IMR-90 (cell line): ENCODE results near the gene PSAP. TPM values are rescaled to one million over a fixed set of nuclear protein-coding genes. Genes with fewer than 3 reads are reported as not detected.

Experiments
- ATAC-seq: fragments of 200-7000 bp; cut with Tn5 transposase; 2 replicates; pipeline ENCODE4 v1.9.1; 2020; ENCODE audit warnings: low read depth, mild to moderate bottlenecking, moderate library complexity
- BruUV-seq: library from RNA; stranded (reverse); fragments of 400-500 nt; replicated peaks from 2 replicates; lab custom pipeline; 2021; lab: Mats Ljungman, UMichigan
- CTCF ChIA-PET: fragments of 300-600 bp; formaldehyde crosslinking; extraction: SDS; loops from one replicate; lab custom pipeline; 2021; ENCODE audit warnings: antibody characterized with exemption; lab: Yijun Ruan, JAX
- POLR2A ChIA-PET: fragments of 300-600 bp; sonication (Branson Sonifier 250); formaldehyde crosslinking; loops from one replicate; lab custom pipeline; 2022; ENCODE audit warnings: antibody characterized with exemption; ENCODE audit not compliant: unreplicated experiment; lab: Charles Lee
- DNase-seq: peaks from one replicate; pipeline ENCODE4 v3.0.0; 2013
- H2AFZ ChIP-seq: replicated peaks from 2 replicates; pipeline ENCODE3; 2013; ENCODE audit warnings: low read length, mild to moderate bottlenecking; ENCODE audit not compliant: poor library complexity
- H2AK5ac ChIP-seq: 2 replicates; pipeline ENCODE4 v1.6.1; 2013; ENCODE audit warnings: low read depth, low read length, inconsistent platforms
- H2AK9ac ChIP-seq: replicated peaks from 2 replicates; pipeline ENCODE3; 2013; ENCODE audit warnings: mild to moderate bottlenecking, low read depth, low read length, moderate library complexity; ENCODE audit not compliant: poor library complexity
- H2BK120ac ChIP-seq: 2 replicates; pipeline ENCODE4 v1.6.1; 2013; ENCODE audit warnings: low read depth, low read length, inconsistent platforms
- H2BK15ac ChIP-seq: 3 replicates; pipeline ENCODE4 v1.6.1; 2013; ENCODE audit warnings: low read depth, low read length, inconsistent platforms
- H2BK20ac ChIP-seq: 2 replicates; pipeline ENCODE4 v1.6.1; 2013; ENCODE audit warnings: low read depth, mild to moderate bottlenecking, inconsistent platforms, low read length, moderate library complexity
- H2BK5ac ChIP-seq: 2 replicates; pipeline ENCODE4 v1.6.1; 2013; ENCODE audit warnings: mild to moderate bottlenecking, low read depth, low read length, inconsistent platforms; ENCODE audit not compliant: poor library complexity, severe bottlenecking
- H3K14ac ChIP-seq: replicated peaks from 2 replicates; pipeline ENCODE4 v1.6.1; 2013; ENCODE audit warnings: low read depth, low read length, inconsistent platforms
- H3K18ac ChIP-seq: 2 replicates; pipeline ENCODE4 v1.6.1; 2013; ENCODE audit warnings: low read depth, low read length, control low read depth
- H3K23ac ChIP-seq: 2 replicates; pipeline ENCODE4 v1.6.1; 2013; ENCODE audit warnings: low read depth, low read length, inconsistent platforms
- H3K27ac ChIP-seq: 2 replicates; pipeline ENCODE4 v1.5.1; 2013; ENCODE audit warnings: mild to moderate bottlenecking, control low read depth, low read length; ENCODE audit not compliant: insufficient read depth
- H3K27me3 ChIP-seq: 2 replicates; pipeline ENCODE4 v1.6.1; 2013; ENCODE audit warnings: low read length; ENCODE audit not compliant: control insufficient read depth, insufficient read depth
- H3K36me3 ChIP-seq: 2 replicates; pipeline ENCODE4 v1.6.1; 2013; ENCODE audit warnings: low read length, mixed read lengths; ENCODE audit not compliant: control insufficient read depth, insufficient read depth
- H3K4ac ChIP-seq: 2 replicates; pipeline ENCODE4 v1.6.1; 2013; ENCODE audit warnings: low read depth, low read length, inconsistent platforms
- H3K4me1 ChIP-seq: 2 replicates; pipeline ENCODE4 v1.6.1; 2013; ENCODE audit warnings: low read length, mixed read lengths; ENCODE audit not compliant: control insufficient read depth, insufficient read depth
- H3K4me2 ChIP-seq: 2 replicates; pipeline ENCODE4 v1.6.1; 2013; ENCODE audit warnings: low read depth, mild to moderate bottlenecking, control low read depth, low read length, moderate library complexity
- H3K4me3 ChIP-seq: 2 replicates; pipeline ENCODE4 v1.5.1; 2013; ENCODE audit warnings: low read depth, mild to moderate bottlenecking, control low read depth, low read length, moderate library complexity; ENCODE audit not compliant: insufficient read depth
- H3K56ac ChIP-seq: 2 replicates; pipeline ENCODE4 v1.6.1; 2013; ENCODE audit warnings: low read length, inconsistent platforms; ENCODE audit not compliant: insufficient read depth; ENCODE audit errors: extremely low read depth
- H3K79me1 ChIP-seq, 2 experiments: 2 replicates each; pipeline ENCODE4 v1.6.1; 2013; ENCODE audit warnings: low read length in 2 of 2, inconsistent platforms in 1 of 2, low read depth in 1 of 2
- H3K9ac ChIP-seq: 2 replicates; pipeline ENCODE4 v1.6.1; 2013; ENCODE audit warnings: low read depth, low read length, control low read depth
- H3K9me1 ChIP-seq: 2 replicates; pipeline ENCODE4 v1.6.1; 2013; ENCODE audit warnings: low read length, inconsistent platforms; ENCODE audit not compliant: insufficient read depth
- H3K9me3 ChIP-seq: 2 replicates; pipeline ENCODE4 v1.6.1; 2013; ENCODE audit warnings: low read length; ENCODE audit not compliant: control insufficient read depth, insufficient read depth
- H4K20me1 ChIP-seq: 2 replicates; pipeline ENCODE4 v1.6.1; 2013; ENCODE audit warnings: low read length, inconsistent platforms; ENCODE audit not compliant: insufficient read depth
- H4K5ac ChIP-seq: 2 replicates; pipeline ENCODE4 v1.6.1; 2013; ENCODE audit warnings: mild to moderate bottlenecking, low read depth, low read length, control low read depth
- H4K8ac ChIP-seq, 2 experiments: 2 replicates each; pipeline ENCODE4 v1.6.1; 2013; ENCODE audit warnings: low read depth in 2 of 2, low read length in 2 of 2, control low read depth in 1 of 2, inconsistent platforms in 1 of 2
- H4K91ac ChIP-seq: 2 replicates; pipeline ENCODE4 v1.6.1; 2013; ENCODE audit warnings: low read depth, low read length, inconsistent platforms; ENCODE audit not compliant: insufficient read depth
- BHLHE40 ChIP-seq: fragments of 150-350 bp; IDR thresholded peaks from 2 replicates; pipeline ENCODE4 v1.6.1; 2016; ENCODE audit warnings: mild to moderate bottlenecking, low read depth, low read length
- CEBPB ChIP-seq: IDR thresholded peaks from 2 replicates; pipeline ENCODE4 v1.6.1; 2012; ENCODE audit warnings: low read depth, low read length, improper control_type of control experiment
- CHD1 ChIP-seq: IDR thresholded peaks from 2 replicates; pipeline ENCODE4 v1.6.1; 2012; ENCODE audit warnings: low read depth, low read length, improper control_type of control experiment
- CTCF ChIP-seq: conservative IDR thresholded peaks from 2 replicates; pipeline ENCODE4 v1.5.1; 2012; ENCODE audit warnings: mild to moderate bottlenecking, low read depth, low read length, improper control_type of control experiment
- FOS ChIP-seq: fragments of 150-350 bp; IDR thresholded peaks from 2 replicates; pipeline ENCODE4 v1.6.1; 2016; ENCODE audit warnings: low read depth, low read length
- MAZ ChIP-seq: IDR thresholded peaks from 2 replicates; pipeline ENCODE4 v1.6.1; 2012; ENCODE audit warnings: low read depth, mild to moderate bottlenecking, low read length, improper control_type of control experiment, moderate library complexity, borderline replicate concordance
- MXI1 ChIP-seq: IDR thresholded peaks from 2 replicates; pipeline ENCODE4 v1.6.1; 2012; ENCODE audit warnings: low read depth, mild to moderate bottlenecking, low read length, moderate library complexity, borderline replicate concordance
- NFE2L2 ChIP-seq: fragments of 150-350 bp; IDR thresholded peaks from 2 replicates; pipeline ENCODE4 v1.6.1; 2016; ENCODE audit warnings: low read depth, mild to moderate bottlenecking, low read length
- RAD21 ChIP-seq: IDR thresholded peaks from 2 replicates; pipeline ENCODE4 v1.6.1; 2012; ENCODE audit warnings: low read length, improper control_type of control experiment
- RFX5 ChIP-seq: IDR thresholded peaks from 2 replicates; pipeline ENCODE4 v1.8.0; 2012; ENCODE audit warnings: low read depth, mild to moderate bottlenecking, low read length, moderate library complexity
- SMC3 ChIP-seq: fragments of 150-350 bp; IDR thresholded peaks from 2 replicates; pipeline ENCODE4 v1.6.1; 2016; ENCODE audit warnings: low read depth, mild to moderate bottlenecking, antibody characterized with exemption, low read length, moderate library complexity
- WGBS, 2 experiments: methylation state at CpG; one replicate each; pipeline versions ENCODE4 v1.1.5 to v1.1.7; 2013; ENCODE audit warnings: missing lambda C conversion rate in 2 of 2; ENCODE audit not compliant: insufficient read length in 1 of 2; ENCODE audit errors: extremely low coverage in 2 of 2; 5-methylcytosine and 5-hydroxymethylcytosine counted together
- dilution Hi-C: fragments of 300-500 bp; cut with HindIII; formaldehyde crosslinking; loops from one replicate; pipeline ENCODE4 v1.14.3; 2018; ENCODE audit warnings: low sequenced_read_pairs; ENCODE audit not compliant: unreplicated experiment
- in situ Hi-C: fragments of 300-500 bp; cut with MboI; formaldehyde crosslinking; loops from 3 replicates; pipeline ENCODE4 v1.14.3; 2019; ENCODE audit warnings: low sequenced_read_pairs, inconsistent platforms, mixed read lengths
- intact Hi-C: fragments of 100-400 bp; cut with micrococcal nuclease; formaldehyde crosslinking; loops from 2 replicates; pipeline ENCODE4 v1.10.0; 2022
- polyA plus RNA-seq, 3 experiments: library from polyadenylated mRNA; depleted of rRNA; stranded (reverse); fragments of >200 nt; gene quantifications; 2 replicates each; pipeline ENCODE4 v1.2.3, GENCODE V29; 2012; ENCODE audit warnings: low replicate concordance in 1 of 3
- total RNA-seq: library from RNA; depleted of rRNA; stranded (reverse); fragments of >200 nt; gene quantifications from 2 replicates; pipeline ENCODE4 v1.2.3, GENCODE V29; 2012
- TF ChIP-seq, protein P1 (sequence below): fragments of 150-350 bp; IDR thresholded peaks from 2 replicates; pipeline ENCODE4 v1.6.1; 2016; ENCODE audit warnings: low read depth, mild to moderate bottlenecking, low read length, moderate library complexity, borderline replicate concordance

Gene PSAP
- total and polyA plus RNA-seq, 2 of the 4 experiments (the other 2 are of a cell fraction), result 216 to 876 TPM

DNA sequence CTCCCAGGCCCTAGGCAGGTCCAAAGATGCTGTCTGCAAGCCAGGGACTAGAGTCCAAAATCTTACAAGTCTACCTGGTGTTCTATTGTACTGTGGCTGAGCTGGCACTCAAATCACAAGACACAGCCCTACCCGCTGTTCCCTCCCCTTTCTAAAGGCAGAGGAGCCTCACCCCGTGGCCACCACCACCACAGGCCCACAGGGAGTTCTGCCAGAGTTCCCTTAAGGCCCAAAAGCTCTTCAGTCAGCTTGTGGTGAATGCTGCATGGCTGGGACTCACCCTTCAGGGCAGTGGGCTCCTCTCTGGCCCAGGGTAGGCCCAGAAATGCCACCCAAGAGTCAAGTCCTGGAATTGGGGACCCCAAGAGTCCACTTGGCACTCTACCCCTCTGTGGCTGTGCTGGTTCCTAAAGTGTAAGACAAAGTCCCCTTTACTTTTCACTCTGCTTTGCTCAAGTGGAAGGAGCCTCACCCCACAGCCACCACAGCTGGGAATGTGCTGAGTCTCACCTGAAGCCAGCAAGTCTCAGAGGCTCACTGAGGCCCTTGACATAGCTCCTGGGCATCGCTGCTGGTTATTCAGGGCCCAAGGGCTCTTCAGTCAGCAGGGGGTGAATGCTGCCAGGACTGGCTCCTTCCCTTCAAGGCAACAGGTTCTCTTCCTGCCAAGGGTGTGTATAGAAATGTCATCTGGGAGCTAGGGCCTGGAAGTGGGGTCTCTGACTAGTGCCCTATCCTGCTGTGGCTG lies 48.8 kb upstream of the PSAP start:
- H3K4me2 ChIP-seq, result no peak overlapping the region
- H3K4ac ChIP-seq, result no peak overlapping the region
- H4K8ac ChIP-seq, result no peak overlapping the region
- H2BK15ac ChIP-seq, result no peak overlapping the region; the same call in 2 of the 3 replicates
- in situ Hi-C loops (loop anchor here (5.0 kb wide), 1 partner anchor 147 kb away; no protein-coding TSS in a partner anchor), intact Hi-C loops (loop anchor here (5.0 kb wide), 2 partner anchors 57 to 427 kb away; no protein-coding TSS in a partner anchor), dilution Hi-C loops (no loop called here)
- no peak overlapping the region for H3K23ac ChIP-seq
- no peaks in the 10 kb centered on the region for H3K79me1 ChIP-seq
- no peak overlapping the region for H2AK9ac ChIP-seq
- no peaks in the 10 kb centered on the region for H3K9me3 ChIP-seq
- WGBS, 2 experiments, result no CpG with 5 or more reads among the region's 3 CpGs
- H3K9me1 ChIP-seq, result no peaks in the 10 kb centered on the region
- H3K14ac ChIP-seq, result no peak overlapping the region
- BruUV-seq, result no TSS peak
- no peak overlapping the region for H4K91ac ChIP-seq
- H2BK5ac ChIP-seq, result no peak overlapping the region
- H3K4me3 ChIP-seq, result no peak overlapping the region
- H4K5ac ChIP-seq, result no peak overlapping the region
- H3K9ac ChIP-seq, result no peak overlapping the region
- H2AFZ ChIP-seq, result no peak overlapping the region
- no peak overlapping the region for H2BK20ac ChIP-seq
- H3K27me3 ChIP-seq, result peaks cover 4% of the 10 kb centered on the region; the same call in 1 of the 2 replicates
- H3K36me3 ChIP-seq, result no peaks in the 10 kb centered on the region
- no peak for TF ChIP-seq CEBPB
- TF ChIP-seq MAZ, result no peak
- TF ChIP-seq CTCF, result no peak
- no peak for TF ChIP-seq RFX5
- no peak for TF ChIP-seq RAD21
- TF ChIP-seq MXI1, result no peak
- no peak for TF ChIP-seq FOS
- TF ChIP-seq BHLHE40, result no peak
- TF ChIP-seq, protein P1, sequence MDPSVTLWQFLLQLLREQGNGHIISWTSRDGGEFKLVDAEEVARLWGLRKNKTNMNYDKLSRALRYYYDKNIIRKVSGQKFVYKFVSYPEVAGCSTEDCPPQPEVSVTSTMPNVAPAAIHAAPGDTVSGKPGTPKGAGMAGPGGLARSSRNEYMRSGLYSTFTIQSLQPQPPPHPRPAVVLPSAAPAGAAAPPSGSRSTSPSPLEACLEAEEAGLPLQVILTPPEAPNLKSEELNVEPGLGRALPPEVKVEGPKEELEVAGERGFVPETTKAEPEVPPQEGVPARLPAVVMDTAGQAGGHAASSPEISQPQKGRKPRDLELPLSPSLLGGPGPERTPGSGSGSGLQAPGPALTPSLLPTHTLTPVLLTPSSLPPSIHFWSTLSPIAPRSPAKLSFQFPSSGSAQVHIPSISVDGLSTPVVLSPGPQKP, result no peak
- TF ChIP-seq CHD1, result no peak
- TF ChIP-seq NFE2L2, result no peak
- TF ChIP-seq SMC3, result no peak
- no peaks in the 10 kb centered on the region for H4K20me1 ChIP-seq
- H3K27ac ChIP-seq, result no peak overlapping the region
- no peak overlapping the region for H3K56ac ChIP-seq
- no peak overlapping the region for H2AK5ac ChIP-seq
- no peak overlapping the region for H3K18ac ChIP-seq
- no peak for ATAC-seq
- POLR2A ChIA-PET, result no interaction called here
- H3K4me1 ChIP-seq, result no peaks in the 10 kb centered on the region
- CTCF ChIA-PET, result interaction anchor here (0.9 to 1.3 kb wide), 2 partner anchors 16 to 149 kb away, joined by 3 to 4 read pairs; no protein-coding TSS in a partner anchor
- DNase-seq, result no peak
- no peak overlapping the region for H2BK120ac ChIP-seq
